A673 (cell line): Measurements from ENCODE around the gene PPP1CC. TPM values are rescaled to one million over a fixed set of nuclear protein-coding genes. Genes with fewer than 3 reads are reported as not detected.

Experiments
- BruUV-seq: library from RNA; stranded (reverse); fragments of 400-500 nt; replicated peaks from 2 replicates; lab custom pipeline; 2021; lab: Mats Ljungman, UMichigan
- CTCF ChIA-PET: fragments of 300-600 bp; sonication (Branson Sonifier 250); formaldehyde crosslinking; loops from one replicate; lab custom pipeline; 2022; ENCODE audit warnings: antibody characterized with exemption; lab: Charles Lee
- POLR2A ChIA-PET: fragments of 300-600 bp; sonication (Branson Sonifier 250); formaldehyde crosslinking; loops from one replicate; lab custom pipeline; 2022; ENCODE audit warnings: antibody characterized with exemption; ENCODE audit not compliant: low non-redundant PET; lab: Charles Lee
- DNase-seq: peaks from one replicate; pipeline ENCODE4 v3.0.0-alpha.2; 2015; ENCODE audit warnings: low spot score
- H3K27ac ChIP-seq: fragments of 200-600 bp; sonication (generic); 2 replicates; pipeline ENCODE4 v1.5.1; 2016; ENCODE audit warnings: mixed run types, low read depth, mild to moderate bottlenecking, mixed read lengths, antibody characterized with exemption, low read length; ENCODE audit not compliant: poor library complexity, severe bottlenecking
- H3K27me3 ChIP-seq: fragments of 200-600 bp; sonication (generic); replicated peaks from 2 replicates; pipeline ENCODE4 v1.6.1; 2017; ENCODE audit warnings: mixed run types, low read depth, mild to moderate bottlenecking, mixed read lengths, antibody characterized with exemption, low read length; ENCODE audit not compliant: insufficient read depth, poor library complexity
- H3K36me3 ChIP-seq: fragments of 200-600 bp; sonication (generic); 2 replicates; pipeline ENCODE4 v1.6.1; 2016; ENCODE audit warnings: mixed run types, mild to moderate bottlenecking, mixed read lengths, antibody characterized with exemption, low read length; ENCODE audit not compliant: insufficient read depth, poor library complexity, severe bottlenecking
- H3K4me1 ChIP-seq: fragments of 200-600 bp; sonication (generic); 2 replicates; pipeline ENCODE4 v1.6.1; 2017; ENCODE audit warnings: mixed run types, mild to moderate bottlenecking, mixed read lengths, antibody characterized with exemption, low read length; ENCODE audit not compliant: insufficient read depth, poor library complexity, severe bottlenecking
- H3K4me3 ChIP-seq: fragments of 200-600 bp; sonication (generic); 2 replicates; pipeline ENCODE4 v1.5.1; 2016; ENCODE audit warnings: low read depth, mixed run types, mild to moderate bottlenecking, mixed read lengths, low read length; ENCODE audit not compliant: poor library complexity, severe bottlenecking
- H3K9me3 ChIP-seq: fragments of 200-600 bp; sonication (generic); 2 replicates; pipeline ENCODE4 v1.6.1; 2016; ENCODE audit warnings: mixed run types, low read depth, mild to moderate bottlenecking, mixed read lengths, antibody characterized with exemption, low read length; ENCODE audit not compliant: poor library complexity, severe bottlenecking
- CTCF ChIP-seq: fragments of 300-800, 200-600 bp; sonication (generic); conservative IDR thresholded peaks from 2 replicates; pipeline ENCODE4 v1.5.1; 2017; ENCODE audit warnings: low read depth, mild to moderate bottlenecking, antibody characterized with exemption, low read length, moderate library complexity, mixed read lengths
- EZH2 ChIP-seq: fragments of 200-600 bp; sonication (generic); IDR thresholded peaks from 2 replicates; pipeline ENCODE4 v1.6.1; 2017; ENCODE audit warnings: borderline replicate concordance, low read depth, mild to moderate bottlenecking, mixed read lengths, antibody characterized with exemption, low read length; ENCODE audit not compliant: poor library complexity, severe bottlenecking
- intact Hi-C: fragments of 100-400 bp; cut with micrococcal nuclease; formaldehyde crosslinking; loops from one replicate; pipeline ENCODE4 v1.10.0; 2022; ENCODE audit not compliant: unreplicated experiment
- total RNA-seq: library from RNA; stranded (reverse); gene quantifications from 2 replicates; pipeline ENCODE4 v1.2.3, GENCODE V29; 2021

PPP1CC gene
- total RNA-seq, 1 experiment from 2014 or later, result 268 TPM

- CTCF ChIA-PET, result no interaction called here
Measured at GRCh38 chr12:110731479-110731878, 11.2 kb downstream of the PPP1CC start.

DNA sequence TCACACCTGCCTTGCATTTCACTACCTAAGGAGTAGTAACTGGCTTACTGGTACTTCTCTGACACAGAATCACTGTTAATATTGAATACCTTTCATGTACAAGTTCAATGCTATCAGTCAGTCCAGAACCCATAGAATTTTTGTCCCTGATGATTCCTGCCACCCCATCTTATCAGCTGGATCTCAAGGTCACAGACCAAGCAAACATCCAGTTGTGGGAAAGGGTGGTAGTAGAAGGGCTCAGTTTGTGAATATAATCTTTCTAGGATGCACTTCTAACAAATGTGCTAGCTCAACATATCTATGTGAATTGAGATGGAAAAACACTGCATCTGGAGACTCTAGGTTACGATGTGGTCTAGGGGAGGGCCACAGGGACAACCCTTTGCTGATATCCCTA, 14.1 kb downstream of the PPP1CC start:
- intact Hi-C loops, result no loop called here
- POLR2A ChIA-PET, result interaction anchor here (0.6 kb wide), 1 partner anchor 8 kb away, joined by 3 read pairs; no protein-coding TSS in a partner anchor

More at GRCh38 chr12:110731479-110731878, 11.2 kb downstream of the PPP1CC start:
- H3K27me3 ChIP-seq, result no peaks in the 10 kb centered on the region
- intact Hi-C loops, result no loop called here
- peaks cover 78% of the 10 kb centered on the region for H3K36me3 ChIP-seq
- TF ChIP-seq CTCF (no peak), EZH2 (no peak)
- DNase-seq, result no peak
- H3K9me3 ChIP-seq, result no peaks in the 10 kb centered on the region
- no peak overlapping the region for H3K4me3 ChIP-seq
- no TSS peak for BruUV-seq
- H3K4me1 ChIP-seq, result peaks cover 31% of the 10 kb centered on the region
- POLR2A ChIA-PET, result no interaction called here
- no peak overlapping the region for H3K27ac ChIP-seq

GRCh38 chr12:110726708-110727369, 15.9 kb downstream of the PPP1CC start:
- H3K27me3 ChIP-seq, result no peaks in the 10 kb centered on the region
- H3K27ac ChIP-seq, result no peak overlapping the region
- DNase-seq, result no peak
- TF ChIP-seq EZH2, result no peak
- no peak for TF ChIP-seq CTCF
- POLR2A ChIA-PET, result no interaction called here
- CTCF ChIA-PET, result no interaction called here
- BruUV-seq, result TSS peak; percentile 8
- intact Hi-C loops, result no loop called here
- H3K36me3 ChIP-seq, result peaks cover 93% of the 10 kb centered on the region
- H3K4me3 ChIP-seq, result no peak overlapping the region
- H3K9me3 ChIP-seq, result no peaks in the 10 kb centered on the region
- peaks cover 6% of the 10 kb centered on the region for H3K4me1 ChIP-seq

More for the DNA sequence above, 14.1 kb downstream of the PPP1CC start:
- no peak for TF ChIP-seq CTCF
- TF ChIP-seq EZH2, result no peak
- Histone ChIP-seq H3K4me3 (no peak overlapping the region), H3K4me1 (peaks cover 21% of the 10 kb centered on the region), H3K9me3 (no peaks in the 10 kb centered on the region), H3K27ac (no peak overlapping the region), H3K36me3 (peaks cover 83% of the 10 kb centered on the region), H3K27me3 (no peaks in the 10 kb centered on the region)
- no TSS peak for BruUV-seq
- CTCF ChIA-PET, result no interaction called here
- no peak for DNase-seq
